ENCODE results near the gene NPEPPS. TPM values are rescaled to one million over a fixed set of nuclear protein-coding genes. Genes with fewer than 3 reads are reported as not detected.
"Not testable (repeated sequence)": the region's sequence is repeated elsewhere in the genome, so short reads cannot be mapped to it uniquely, and the experiment has no call there.

The NPEPPS gene
- total and polyA plus RNA-seq, 2 of the 8 experiments (the other 6 are each of a cell fraction or from before 2014, with no cell fraction given) = 53.6 to 118 TPM

DNA sequence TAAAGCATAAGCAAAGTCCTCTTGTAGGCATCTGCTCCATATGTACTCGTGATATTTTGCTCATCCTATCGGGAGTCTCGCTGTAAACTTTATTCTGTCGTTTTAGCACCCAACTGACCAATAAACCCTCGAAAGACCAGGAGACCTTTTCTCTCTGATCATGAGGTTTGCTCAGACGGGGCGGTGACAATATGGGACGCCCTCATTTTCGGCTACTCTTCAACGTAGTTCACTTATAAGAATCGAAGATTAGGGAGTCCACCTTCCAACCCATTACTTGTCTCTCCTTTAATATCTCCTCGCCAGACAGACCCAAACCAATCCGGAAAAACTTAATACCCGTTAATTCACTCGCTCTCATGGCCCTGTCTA, 39.1 kb upstream of the NPEPPS start:
- H3K23me2 ChIP-seq (ENCODE audit: low read depth, low read length); H2BK15ac ChIP-seq (ENCODE audit: low read length); H3K4ac ChIP-seq (replicated peaks; ENCODE audit: insufficient read length, low read depth, low read length); H2AFZ ChIP-seq (ENCODE audit: low read length); H3K27me3 ChIP-seq (replicated peaks in 1 of 4; ENCODE audit: control insufficient read depth in 3 of 4, extremely low read depth in 1 of 4, insufficient read depth in 3 of 4, low read length in 3 of 4); H3K9me3 ChIP-seq (ENCODE audit: insufficient read depth in 2 of 2, low read depth in 1 of 2, low read length in 1 of 2); H4K91ac ChIP-seq (replicated peaks; ENCODE audit: insufficient read length, low read length); H3K56ac ChIP-seq (replicated peaks; ENCODE audit: insufficient read length, low read depth, low read length); H4K20me1 ChIP-seq (replicated peaks in 1 of 2; ENCODE audit: control insufficient read depth in 1 of 2, insufficient read depth in 2 of 2, low read length in 2 of 2); H4K8ac ChIP-seq (ENCODE audit: extremely low read depth, insufficient read depth, low read length); H3K36me3 ChIP-seq (ENCODE audit: control insufficient read depth in 2 of 4, insufficient read depth in 4 of 4, low read length in 3 of 4); DNase-seq (ENCODE audit: low read depth in 1 of 2, low spot score in 2 of 2); H3K4me1 ChIP-seq (replicated peaks in 1 of 4; ENCODE audit: control insufficient read depth in 3 of 4, insufficient read depth in 4 of 4, low read length in 3 of 4); H2BK5ac ChIP-seq (ENCODE audit: low read depth, low read length); H2BK20ac ChIP-seq (ENCODE audit: low read length); H3K14ac ChIP-seq (ENCODE audit: insufficient read length); POLR2A ChIA-PET (ENCODE audit: partially characterized antibody); H2BK12ac ChIP-seq (ENCODE audit: low read depth, low read length); H3K23ac ChIP-seq (ENCODE audit: insufficient read length); FAIRE-seq; H3K79me2 ChIP-seq (ENCODE audit: control insufficient read depth in 1 of 2, insufficient read depth in 2 of 2, low read length in 2 of 2); H3K79me1 ChIP-seq (ENCODE audit: low read depth, low read length); H2BK120ac ChIP-seq (replicated peaks; ENCODE audit: low read depth, low read length); H4K5ac ChIP-seq (ENCODE audit: insufficient read length, low read depth, low read length); H2AK5ac ChIP-seq (ENCODE audit: low read depth, low read length); CTCF ChIA-PET (ENCODE audit: partially characterized antibody); H3K18ac ChIP-seq (ENCODE audit: extremely low read depth, low read length): not testable (repeated sequence)
- H3K27ac ChIP-seq (ENCODE audit: low read depth, low read length) = peak overlapping the region; percentile 83
- WGBS, 2 experiments (ENCODE audit: extremely low coverage in 1 of 2, insufficient coverage in 1 of 2, insufficient read length in 1 of 2, insufficient replicate concordance in 2 of 2, low coverage in 1 of 2, low lambda C conversion rate in 2 of 2, missing lambda C conversion rate in 1 of 2) = 22% methylated on average over 13 of the region's 15 CpGs; no CpG with 5 or more reads in 1 of the 2 experiments
- peak overlapping the region; percentile 61 to 90 (median 80) for H3K9ac ChIP-seq (replicated peaks in 1 of 4; ENCODE audit: extremely low read depth in 1 of 4, low read depth in 3 of 4, low read length in 3 of 4)
- H3K4me3 ChIP-seq (ENCODE audit: extremely low read depth in 1 of 4, insufficient read depth in 2 of 4, low read depth in 3 of 4, low read length in 4 of 4) = peak overlapping the region; percentile 61 to 80 (median 66)
- H3K4me2 ChIP-seq (ENCODE audit: insufficient read depth in 1 of 2, low read depth in 2 of 2, low read length in 2 of 2) = peak overlapping the region; percentile 63 to 75

DNA sequence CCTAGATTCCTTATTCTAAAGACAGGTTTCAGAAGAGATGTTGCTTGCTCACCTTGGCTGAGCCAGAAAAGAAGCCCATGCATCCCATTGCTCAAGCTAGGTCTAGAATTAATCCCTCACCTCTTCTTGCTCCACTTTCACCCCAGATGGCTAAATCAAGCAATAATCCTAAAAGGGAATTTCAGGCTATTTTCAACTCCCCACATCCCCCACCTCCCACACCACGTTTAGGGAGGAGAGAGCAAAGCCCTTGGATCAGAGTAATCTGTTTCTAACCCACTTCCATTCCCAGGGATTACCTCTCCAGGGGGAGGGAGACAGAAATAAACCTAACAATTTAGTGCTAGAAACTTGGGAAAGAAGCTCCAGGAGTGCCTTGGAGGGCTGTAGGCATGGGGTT, 31.8 kb upstream of the NPEPPS start:
- H3K9ac ChIP-seq (replicated peaks in 1 of 4; ENCODE audit: extremely low read depth in 1 of 4, low read depth in 3 of 4, low read length in 3 of 4); H3K4me3 ChIP-seq (ENCODE audit: extremely low read depth in 1 of 4, insufficient read depth in 2 of 4, low read depth in 3 of 4, low read length in 4 of 4); H3K23me2 ChIP-seq (ENCODE audit: low read depth, low read length); H3K4me1 ChIP-seq (replicated peaks in 1 of 4; ENCODE audit: control insufficient read depth in 3 of 4, insufficient read depth in 4 of 4, low read length in 3 of 4); H3K27ac ChIP-seq (ENCODE audit: low read depth, low read length); H2BK15ac ChIP-seq (ENCODE audit: low read length); H3K4me2 ChIP-seq (ENCODE audit: insufficient read depth in 1 of 2, low read depth in 2 of 2, low read length in 2 of 2); FAIRE-seq; CTCF ChIA-PET (ENCODE audit: partially characterized antibody); H2AFZ ChIP-seq (ENCODE audit: low read length); H2BK20ac ChIP-seq (ENCODE audit: low read length); H2BK5ac ChIP-seq (ENCODE audit: low read depth, low read length); H2AK5ac ChIP-seq (ENCODE audit: low read depth, low read length); H3K9me3 ChIP-seq (ENCODE audit: insufficient read depth in 2 of 2, low read depth in 1 of 2, low read length in 1 of 2); H4K20me1 ChIP-seq (replicated peaks in 1 of 2; ENCODE audit: control insufficient read depth in 1 of 2, insufficient read depth in 2 of 2, low read length in 2 of 2); POLR2A ChIA-PET (ENCODE audit: partially characterized antibody); H3K27me3 ChIP-seq (replicated peaks in 1 of 4; ENCODE audit: control insufficient read depth in 3 of 4, extremely low read depth in 1 of 4, insufficient read depth in 3 of 4, low read length in 3 of 4); DNase-seq (ENCODE audit: low read depth in 1 of 2, low spot score in 2 of 2); H4K8ac ChIP-seq (ENCODE audit: extremely low read depth, insufficient read depth, low read length); H3K36me3 ChIP-seq (ENCODE audit: control insufficient read depth in 2 of 4, insufficient read depth in 4 of 4, low read length in 3 of 4); H4K5ac ChIP-seq (ENCODE audit: insufficient read length, low read depth, low read length); H3K79me2 ChIP-seq (ENCODE audit: control insufficient read depth in 1 of 2, insufficient read depth in 2 of 2, low read length in 2 of 2); H3K56ac ChIP-seq (replicated peaks; ENCODE audit: insufficient read length, low read depth, low read length); H3K18ac ChIP-seq (ENCODE audit: extremely low read depth, low read length); H2BK120ac ChIP-seq (replicated peaks; ENCODE audit: low read depth, low read length); H3K14ac ChIP-seq (ENCODE audit: insufficient read length); H4K91ac ChIP-seq (replicated peaks; ENCODE audit: insufficient read length, low read length); H3K79me1 ChIP-seq (ENCODE audit: low read depth, low read length); H3K23ac ChIP-seq (ENCODE audit: insufficient read length); H2BK12ac ChIP-seq (ENCODE audit: low read depth, low read length); H3K4ac ChIP-seq (replicated peaks; ENCODE audit: insufficient read length, low read depth, low read length): not testable (repeated sequence)
- WGBS, 2 experiments (ENCODE audit: extremely low coverage in 1 of 2, insufficient coverage in 1 of 2, insufficient read length in 1 of 2, insufficient replicate concordance in 2 of 2, low coverage in 1 of 2, low lambda C conversion rate in 2 of 2, missing lambda C conversion rate in 1 of 2) = 54% methylated on average over 1 of the region's 1 CpG; no CpG with 5 or more reads in 1 of the 2 experiments

Measured in H1 (cell line).